Measurements from ENCODE around the gene MTA1. TPM values are rescaled to one million over a fixed set of nuclear protein-coding genes. Genes with fewer than 3 reads are reported as not detected.

The MTA1 gene
- total RNA-seq, 3 donors from 2014 or later, result 154 to 166 (median 154) TPM

DNA sequence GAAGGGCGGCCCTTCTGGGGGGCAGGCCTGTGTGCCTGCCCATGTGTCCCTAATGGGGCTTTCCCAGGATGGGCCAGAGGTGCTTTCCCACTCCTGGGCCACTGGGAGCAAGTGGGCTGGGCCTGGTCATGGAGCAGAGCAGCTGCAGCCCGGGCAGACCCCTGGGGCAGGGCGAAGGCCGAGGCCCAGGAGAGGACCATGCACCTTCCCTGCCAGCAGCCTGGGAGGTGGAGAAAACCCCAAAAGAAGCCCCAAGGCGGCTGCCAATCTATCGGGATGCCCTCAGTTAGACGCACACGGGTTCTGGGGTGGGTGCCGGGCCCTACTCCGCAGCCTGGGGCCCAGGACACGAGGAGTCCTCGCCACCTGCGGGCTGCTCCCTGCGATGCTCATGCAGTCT, 38.9 kb downstream of the MTA1 start:
- ATAC-seq (no peak), DNase-seq (no peak)
- H3K4me3 Mint-ChIP-seq, result no peak overlapping the region
- H3K9me3 Mint-ChIP-seq, result no peaks in the 10 kb centered on the region
- no peaks in the 10 kb centered on the region for H3K4me1 Mint-ChIP-seq (ENCODE audit: low read depth)
- no peaks in the 10 kb centered on the region for H3K27me3 Mint-ChIP-seq (ENCODE audit: low read depth)
- peaks cover 6% of the 10 kb centered on the region for H3K36me3 Mint-ChIP-seq (ENCODE audit: insufficient read depth)

DNA sequence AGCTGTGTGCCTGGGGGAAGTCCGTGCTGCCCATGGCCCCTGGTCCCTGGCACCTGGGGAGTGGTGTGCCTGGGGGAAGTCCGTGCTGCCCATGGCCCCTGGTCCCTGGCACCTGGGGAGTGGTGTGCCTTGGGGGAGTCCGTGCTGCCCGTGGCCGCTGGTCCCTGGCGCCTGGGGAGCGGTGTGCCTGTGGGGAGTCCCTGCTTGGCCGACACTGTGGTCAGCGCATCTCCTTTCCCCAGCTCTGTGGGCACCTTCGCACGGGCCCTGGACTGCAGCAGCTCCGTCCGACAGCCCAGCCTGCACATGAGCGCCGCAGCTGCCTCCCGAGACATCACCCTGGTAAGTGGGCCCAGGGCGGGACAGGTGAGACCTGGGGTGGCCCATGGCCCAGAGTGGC, 40.5 kb downstream of the MTA1 start:
- no peaks in the 10 kb centered on the region for H3K27me3 Mint-ChIP-seq (ENCODE audit: low read depth)
- peaks cover 6% of the 10 kb centered on the region for H3K36me3 Mint-ChIP-seq (ENCODE audit: insufficient read depth)
- H3K9me3 Mint-ChIP-seq, result no peaks in the 10 kb centered on the region
- H3K4me1 Mint-ChIP-seq (ENCODE audit: low read depth), result no peaks in the 10 kb centered on the region
- ATAC-seq (no peak), DNase-seq (no peak)
- H3K4me3 Mint-ChIP-seq, result no peak overlapping the region

DNA sequence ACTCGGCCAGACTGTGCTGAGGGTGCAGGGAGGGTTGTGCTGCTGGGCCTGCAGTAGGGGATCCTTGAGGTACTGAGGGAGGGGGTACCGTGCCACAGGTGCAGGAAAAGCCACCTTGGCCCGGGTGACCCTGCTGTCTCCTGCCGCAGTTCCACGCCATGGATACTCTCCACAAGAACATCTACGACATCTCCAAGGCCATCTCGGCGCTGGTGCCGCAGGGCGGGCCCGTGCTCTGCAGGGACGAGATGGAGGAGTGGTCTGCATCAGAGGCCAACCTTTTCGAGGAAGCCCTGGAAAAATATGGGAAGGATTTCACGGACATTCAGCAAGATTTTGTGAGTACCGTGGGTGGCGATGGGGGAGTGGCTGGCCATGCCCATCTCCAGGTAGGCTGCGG, 41.0 kb downstream of the MTA1 start:
- ATAC-seq, result no peak
- H3K4me1 Mint-ChIP-seq (ENCODE audit: low read depth), result no peaks in the 10 kb centered on the region
- DNase-seq, result no peak
- no peaks in the 10 kb centered on the region for H3K9me3 Mint-ChIP-seq
- H3K4me3 Mint-ChIP-seq, result no peak overlapping the region
- H3K27me3 Mint-ChIP-seq (ENCODE audit: low read depth), result no peaks in the 10 kb centered on the region
- H3K36me3 Mint-ChIP-seq (ENCODE audit: insufficient read depth), result peaks cover 2% of the 10 kb centered on the region

DNA sequence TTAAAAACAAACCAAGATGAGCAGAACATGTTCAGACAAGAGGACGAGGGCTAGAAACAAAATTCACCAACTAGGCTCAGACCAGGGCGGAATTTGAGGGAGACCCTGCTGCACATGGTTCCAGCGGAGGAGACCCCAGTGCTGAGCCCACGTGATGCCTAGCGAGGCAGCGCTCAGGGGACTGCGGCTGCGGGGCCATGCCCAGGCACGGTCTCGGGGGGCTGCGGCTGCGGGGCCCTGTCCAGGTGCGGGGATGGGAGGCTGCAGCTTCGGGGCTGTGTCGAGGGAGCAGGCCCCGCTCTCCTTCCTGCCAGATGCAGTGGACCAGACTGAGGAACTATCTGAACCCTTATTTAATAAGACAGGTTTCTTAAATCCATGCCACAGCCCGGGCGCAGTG, 42.3 kb downstream of the MTA1 start:
- DNase-seq, result no peak
- Mint-ChIP-seq H3K9me3 (no peaks in the 10 kb centered on the region), H3K27me3 (ENCODE audit: low read depth) (no peaks in the 10 kb centered on the region), H3K36me3 (ENCODE audit: insufficient read depth) (no peaks in the 10 kb centered on the region), H3K4me1 (ENCODE audit: low read depth) (no peaks in the 10 kb centered on the region), H3K4me3 (no peak overlapping the region)
- ATAC-seq, result no peak

DNA sequence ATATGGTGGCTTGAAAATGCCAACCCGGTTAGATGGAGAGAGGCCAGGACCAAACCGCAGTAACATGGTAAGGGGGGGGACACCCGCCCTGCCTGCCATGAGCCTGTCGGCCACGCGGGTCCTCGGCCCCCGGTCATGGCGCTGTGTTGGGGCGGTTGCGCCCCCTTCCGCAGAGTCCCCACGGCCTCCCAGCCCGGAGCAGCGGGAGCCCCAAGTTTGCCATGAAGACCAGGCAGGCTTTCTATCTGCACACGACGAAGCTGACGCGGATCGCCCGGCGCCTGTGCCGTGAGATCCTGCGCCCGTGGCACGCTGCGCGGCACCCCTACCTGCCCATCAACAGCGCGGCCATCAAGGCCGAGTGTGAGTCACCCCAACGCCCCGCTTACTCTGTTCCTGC, 44.9 kb downstream of the MTA1 start:
- Mint-ChIP-seq H3K4me3 (no peak overlapping the region), H3K36me3 (ENCODE audit: insufficient read depth) (no peaks in the 10 kb centered on the region), H3K9me3 (no peaks in the 10 kb centered on the region), H3K4me1 (ENCODE audit: low read depth) (no peaks in the 10 kb centered on the region), H3K27me3 (ENCODE audit: low read depth) (no peaks in the 10 kb centered on the region)
- ATAC-seq (no peak), DNase-seq (no peak)

DNA sequence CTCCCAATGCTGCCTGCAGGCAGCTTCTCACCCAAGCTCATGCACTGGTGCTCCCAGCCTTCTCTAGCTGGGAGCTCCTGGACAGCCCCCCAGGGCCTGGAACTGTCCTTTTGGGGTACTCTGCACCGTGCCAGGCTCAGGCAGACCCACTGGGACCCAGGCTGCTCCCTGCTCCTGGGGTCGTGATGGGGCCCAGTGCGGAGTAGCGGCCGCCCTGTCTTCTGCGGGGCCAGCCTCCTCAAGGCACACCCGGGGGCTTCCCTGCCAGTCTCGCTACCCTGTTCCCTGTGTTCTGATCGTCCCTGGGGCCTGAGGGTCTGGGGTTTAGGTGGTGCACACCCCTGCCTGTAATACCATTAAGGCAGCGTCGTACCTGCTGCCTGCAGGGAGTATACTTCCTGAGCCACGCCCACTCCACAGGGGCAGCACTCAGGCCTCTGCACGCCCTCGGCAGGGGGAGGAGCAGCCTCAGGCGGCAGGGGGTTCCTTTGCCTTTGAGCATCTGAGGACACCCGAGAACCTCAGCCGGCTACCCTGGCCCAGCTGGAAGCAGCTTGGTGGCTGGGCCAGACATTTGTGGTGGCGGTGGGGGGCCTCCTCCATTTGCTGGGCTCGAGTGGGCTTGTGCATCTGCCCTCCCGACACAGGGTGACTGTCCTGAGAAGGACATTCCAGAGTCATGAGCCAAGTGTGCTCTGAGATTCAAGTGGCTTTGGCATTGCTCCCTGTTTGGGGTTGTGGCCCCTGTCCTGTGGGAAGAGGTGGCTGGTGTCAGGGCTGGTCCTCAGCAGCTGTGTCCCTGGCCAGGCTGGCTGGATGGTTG, 45.8 kb downstream of the MTA1 start:
- H3K27me3 Mint-ChIP-seq (ENCODE audit: low read depth), result no peaks in the 10 kb centered on the region

DNA sequence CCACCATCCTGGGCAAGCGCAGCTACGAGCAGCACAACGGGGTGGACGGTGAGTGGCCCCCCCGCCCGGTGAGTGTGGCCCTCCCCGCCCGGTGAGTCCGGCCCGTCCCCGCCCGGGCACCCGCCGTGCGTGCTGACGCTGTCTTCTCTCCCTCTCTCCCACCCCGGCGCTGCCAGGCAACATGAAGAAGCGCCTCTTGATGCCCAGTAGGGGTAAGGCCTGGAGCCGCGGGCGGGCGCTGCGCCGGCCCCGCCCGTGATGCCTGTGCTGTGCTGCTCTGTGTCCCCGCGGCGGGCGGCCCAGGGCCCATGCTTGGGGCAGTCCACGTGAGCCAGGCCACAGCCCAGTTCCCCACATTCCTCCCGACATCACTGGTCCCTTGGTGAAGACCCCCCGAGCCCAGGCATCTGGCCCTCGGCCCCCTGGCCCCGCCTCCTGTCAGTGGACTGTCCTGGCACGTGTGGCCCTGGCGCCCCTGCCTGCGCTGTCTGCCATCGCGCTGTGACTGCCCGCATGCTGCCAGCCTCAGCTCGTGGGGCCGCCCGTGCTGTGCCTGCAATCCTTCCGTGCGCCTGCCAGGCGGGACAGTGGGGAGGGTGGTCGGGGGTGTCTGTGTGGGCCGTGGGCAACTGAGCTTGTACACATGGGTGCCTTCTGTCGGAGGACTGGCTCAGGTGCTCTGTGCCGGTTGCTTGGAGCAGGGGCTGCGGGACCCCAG, 47.1 kb downstream of the MTA1 start:
- Mint-ChIP-seq H3K4me1 (ENCODE audit: low read depth) (no peaks in the 10 kb centered on the region), H3K4me3 (no peak overlapping the region), H3K9me3 (no peaks in the 10 kb centered on the region), H3K36me3 (ENCODE audit: insufficient read depth) (no peaks in the 10 kb centered on the region), H3K27me3 (ENCODE audit: low read depth) (no peaks in the 10 kb centered on the region)
- ATAC-seq (no peak), DNase-seq (no peak)

More for the DNA sequence above, 45.8 kb downstream of the MTA1 start:
- Mint-ChIP-seq H3K36me3 (ENCODE audit: insufficient read depth) (no peaks in the 10 kb centered on the region), H3K4me3 (no peak overlapping the region), H3K9me3 (no peaks in the 10 kb centered on the region), H3K4me1 (ENCODE audit: low read depth) (no peaks in the 10 kb centered on the region)
- ATAC-seq (no peak), DNase-seq (no peak)

DNA sequence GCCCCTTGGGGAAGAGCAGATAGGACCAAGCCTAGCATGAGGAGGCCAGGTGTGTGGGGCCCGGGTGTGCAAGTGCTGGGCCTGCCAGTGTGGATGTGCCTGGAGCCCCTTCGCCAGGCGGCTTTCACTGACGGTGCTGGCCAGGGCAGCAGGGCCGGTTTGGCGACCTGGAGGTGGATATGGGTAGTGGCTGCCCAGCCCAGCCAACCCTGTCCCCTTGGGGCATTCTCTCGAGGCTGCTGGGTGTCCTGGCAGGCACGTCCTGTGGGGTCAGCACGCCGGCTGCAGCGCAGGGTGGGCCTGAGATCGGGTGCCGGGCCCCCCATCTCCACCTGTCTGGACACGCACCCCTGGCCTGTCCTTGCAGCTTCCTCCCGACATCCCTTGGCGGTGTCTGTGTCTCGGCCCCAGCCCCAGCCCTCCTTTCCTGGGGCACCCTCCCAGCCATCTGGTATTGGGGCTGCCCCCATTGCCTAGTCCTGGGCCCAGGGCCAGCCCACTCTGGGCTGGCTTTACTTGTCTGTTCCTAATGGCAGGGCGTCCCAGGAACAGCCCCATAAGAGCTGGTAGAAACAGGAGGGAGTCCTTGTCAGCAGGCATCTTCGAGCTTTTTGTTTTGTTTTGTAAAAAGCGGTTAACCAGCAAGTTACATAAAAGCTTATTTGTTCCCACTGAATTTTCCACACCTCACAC, 47.8 kb downstream of the MTA1 start:
- H3K9me3 Mint-ChIP-seq, result no peaks in the 10 kb centered on the region
- no peak for ATAC-seq
- no peak overlapping the region for H3K4me3 Mint-ChIP-seq
- no peak for DNase-seq
- H3K4me1 Mint-ChIP-seq (ENCODE audit: low read depth), result no peaks in the 10 kb centered on the region
- no peaks in the 10 kb centered on the region for H3K27me3 Mint-ChIP-seq (ENCODE audit: low read depth)
- no peaks in the 10 kb centered on the region for H3K36me3 Mint-ChIP-seq (ENCODE audit: insufficient read depth)

DNA sequence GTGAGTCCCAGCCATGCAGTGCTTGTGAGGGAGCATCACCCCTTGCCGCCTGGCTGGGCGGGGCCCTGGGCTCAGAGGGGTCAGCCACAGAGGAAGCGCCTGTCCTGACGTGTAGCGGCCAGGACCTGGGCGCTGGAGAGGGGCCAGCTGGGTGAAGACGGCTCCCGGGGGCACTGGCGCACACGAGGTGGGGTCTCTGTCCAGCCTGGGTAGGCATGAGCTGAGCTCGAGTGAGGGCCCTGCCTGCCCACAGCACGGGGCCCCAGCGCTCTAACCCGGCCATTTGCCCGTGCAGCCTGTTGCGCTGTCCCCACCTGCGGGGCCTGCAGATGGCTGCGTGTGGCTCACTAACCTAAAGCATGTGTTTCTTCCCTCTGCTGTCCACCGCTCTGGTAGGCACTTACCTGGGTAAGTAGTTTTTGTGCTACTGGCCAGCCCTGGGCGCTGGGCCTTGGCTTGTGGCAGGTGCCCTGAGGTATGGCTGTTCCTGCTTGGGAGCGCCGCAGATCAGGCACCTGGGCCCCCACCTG, 48.4 kb downstream of the MTA1 start:
- no peak overlapping the region for H3K4me3 Mint-ChIP-seq
- H3K4me1 Mint-ChIP-seq (ENCODE audit: low read depth), result no peaks in the 10 kb centered on the region
- no peaks in the 10 kb centered on the region for H3K27me3 Mint-ChIP-seq (ENCODE audit: low read depth)
- no peaks in the 10 kb centered on the region for H3K36me3 Mint-ChIP-seq (ENCODE audit: insufficient read depth)
- no peak for DNase-seq
- no peak for ATAC-seq
- H3K9me3 Mint-ChIP-seq, result no peaks in the 10 kb centered on the region

DNA sequence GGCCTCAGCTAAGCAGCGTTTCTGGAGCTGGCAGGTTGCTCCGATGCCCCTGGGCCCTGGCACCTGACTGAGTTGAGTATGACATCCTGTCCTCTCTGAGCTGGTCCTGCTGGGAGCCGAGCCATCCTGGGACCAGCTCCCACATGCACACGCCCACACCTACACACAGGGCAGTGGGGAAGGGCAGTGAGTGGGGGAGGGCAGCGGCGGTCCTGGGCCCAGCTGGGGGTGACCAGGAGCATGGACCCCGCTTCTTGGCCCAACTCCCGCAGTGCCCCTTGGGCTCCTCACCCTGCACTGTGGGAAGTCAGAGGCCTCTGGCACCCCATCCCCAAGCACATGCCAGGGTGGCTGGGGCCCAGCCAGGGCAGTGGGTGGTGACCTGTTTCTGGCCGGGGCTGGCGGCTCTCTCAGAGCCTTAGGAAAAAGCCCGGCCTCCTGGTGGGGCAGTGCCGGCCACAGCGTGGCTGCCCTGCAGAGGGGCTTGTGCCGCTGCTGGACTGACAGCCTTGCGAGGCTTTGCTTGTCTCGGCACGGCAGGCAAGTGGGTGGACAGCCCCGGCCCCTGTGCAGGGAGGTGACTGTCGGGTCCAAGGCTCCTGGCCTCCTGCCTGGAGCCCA, 49.1 kb downstream of the MTA1 start:
- H3K4me1 Mint-ChIP-seq (ENCODE audit: low read depth), result no peaks in the 10 kb centered on the region
- no peaks in the 10 kb centered on the region for H3K36me3 Mint-ChIP-seq (ENCODE audit: insufficient read depth)
- ATAC-seq (no peak), DNase-seq (no peak)
- no peak overlapping the region for H3K4me3 Mint-ChIP-seq
- no peaks in the 10 kb centered on the region for H3K27me3 Mint-ChIP-seq (ENCODE audit: low read depth)
- no peaks in the 10 kb centered on the region for H3K9me3 Mint-ChIP-seq

DNA sequence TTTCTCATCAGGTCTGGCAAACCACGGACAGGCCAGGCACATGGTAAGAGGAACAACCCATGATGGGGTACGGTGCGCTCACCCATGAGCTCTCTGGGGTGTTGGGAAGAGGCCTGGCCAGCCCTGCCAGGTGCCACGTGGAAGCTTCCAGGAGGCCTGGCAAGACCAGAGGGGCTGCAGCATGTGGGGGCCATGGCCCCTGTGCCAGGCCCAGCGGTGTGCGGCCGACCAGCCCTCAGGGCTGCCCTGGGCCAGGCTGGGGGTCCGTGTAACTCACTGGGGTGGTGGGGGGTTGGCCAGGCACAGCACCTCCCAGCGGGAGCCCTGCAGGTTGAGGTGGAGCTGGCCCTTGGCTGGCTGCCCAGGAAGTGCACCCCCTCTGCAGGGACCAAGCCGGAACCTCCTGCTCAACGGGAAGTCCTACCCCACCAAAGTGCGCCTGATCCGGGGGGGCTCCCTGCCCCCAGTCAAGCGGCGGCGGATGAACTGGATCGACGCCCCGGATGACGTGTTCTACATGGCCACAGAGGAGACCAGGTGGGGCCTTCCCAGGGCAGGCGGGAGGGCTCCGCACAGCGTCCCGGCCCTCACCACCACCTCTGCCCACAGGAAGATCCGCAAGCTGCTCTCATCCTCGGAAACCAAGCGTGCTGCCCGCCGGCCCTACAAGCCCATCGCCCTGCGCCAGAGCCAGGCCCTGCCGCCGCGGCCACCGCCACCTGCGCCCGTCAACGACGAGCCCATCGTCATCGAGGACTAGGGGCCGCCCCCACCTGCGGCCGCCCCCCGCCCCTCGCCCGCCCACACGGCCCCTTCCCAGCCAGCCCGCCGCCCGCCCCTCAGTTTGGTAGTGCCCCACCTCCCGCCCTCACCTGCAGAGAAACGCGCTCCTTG, 50.1 kb downstream of the MTA1 start:
- Mint-ChIP-seq H3K4me1 (ENCODE audit: low read depth) (no peaks in the 10 kb centered on the region), H3K36me3 (ENCODE audit: insufficient read depth) (no peaks in the 10 kb centered on the region), H3K27me3 (ENCODE audit: low read depth) (no peaks in the 10 kb centered on the region), H3K9me3 (no peaks in the 10 kb centered on the region), H3K4me3 (no peak overlapping the region)
- DNase-seq (no peak), ATAC-seq (no peak)

DNA sequence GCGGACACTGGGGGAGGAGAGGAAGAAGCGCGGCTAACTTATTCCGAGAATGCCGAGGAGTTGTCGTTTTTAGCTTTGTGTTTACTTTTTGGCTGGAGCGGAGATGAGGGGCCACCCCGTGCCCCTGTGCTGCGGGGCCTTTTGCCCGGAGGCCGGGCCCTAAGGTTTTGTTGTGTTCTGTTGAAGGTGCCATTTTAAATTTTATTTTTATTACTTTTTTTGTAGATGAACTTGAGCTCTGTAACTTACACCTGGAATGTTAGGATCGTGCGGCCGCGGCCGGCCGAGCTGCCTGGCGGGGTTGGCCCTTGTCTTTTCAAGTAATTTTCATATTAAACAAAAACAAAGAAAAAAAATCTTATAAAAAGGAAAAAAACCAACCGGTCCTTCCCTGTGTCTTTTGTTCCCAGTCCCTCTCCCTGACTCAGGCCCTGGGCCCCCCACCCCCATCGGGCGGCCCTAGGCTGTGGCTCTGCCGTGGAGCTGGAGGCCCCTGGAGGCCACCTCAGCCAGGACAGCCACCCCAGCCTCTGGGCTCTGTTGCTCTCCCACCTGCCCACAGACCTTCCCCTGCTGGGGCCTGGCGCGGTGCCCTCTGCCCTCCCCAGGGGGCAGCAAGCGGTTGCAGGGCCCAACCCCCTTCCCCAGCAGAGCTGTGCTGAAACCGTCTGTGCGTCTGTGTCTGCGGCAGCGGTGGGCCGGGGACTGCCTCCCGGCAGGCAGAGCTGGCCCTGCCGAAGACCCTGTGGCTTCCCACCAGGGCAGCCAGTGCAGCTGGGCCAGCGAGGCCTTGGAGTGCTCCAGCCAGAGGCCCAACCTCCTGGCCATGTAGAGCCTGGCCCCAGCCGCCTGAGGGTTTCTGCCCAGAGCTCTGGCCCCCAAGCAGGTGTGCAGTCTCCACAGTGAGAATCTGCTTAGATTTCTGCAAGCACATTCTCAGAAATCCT, 51.0 kb downstream of the MTA1 start:
- Mint-ChIP-seq H3K36me3 (ENCODE audit: insufficient read depth) (no peaks in the 10 kb centered on the region), H3K27me3 (ENCODE audit: low read depth) (no peaks in the 10 kb centered on the region)

More for the DNA sequence above, 51.0 kb downstream of the MTA1 start:
- Mint-ChIP-seq H3K4me3 (no peak overlapping the region), H3K9me3 (no peaks in the 10 kb centered on the region), H3K4me1 (ENCODE audit: low read depth) (no peaks in the 10 kb centered on the region)
- DNase-seq (no peak), ATAC-seq (no peak)
